NB4 (cell line): ENCODE measurements around the gene LCMT1.

Source experiments
- POLR2A ChIP-seq: IDR thresholded peaks from 2 replicates; pipeline ENCODE4 v1.6.1; 2011; ENCODE audit warnings: mild to moderate bottlenecking; ENCODE audit not compliant: insufficient read length; ENCODE audit errors: extremely low read depth
- TF ChIP-seq, protein P1 (sequence below): IDR thresholded peaks from one replicate; pipeline ENCODE4 v1.5.1; 2012; ENCODE audit warnings: low read depth, low read length

- TF ChIP-seq, protein P1, sequence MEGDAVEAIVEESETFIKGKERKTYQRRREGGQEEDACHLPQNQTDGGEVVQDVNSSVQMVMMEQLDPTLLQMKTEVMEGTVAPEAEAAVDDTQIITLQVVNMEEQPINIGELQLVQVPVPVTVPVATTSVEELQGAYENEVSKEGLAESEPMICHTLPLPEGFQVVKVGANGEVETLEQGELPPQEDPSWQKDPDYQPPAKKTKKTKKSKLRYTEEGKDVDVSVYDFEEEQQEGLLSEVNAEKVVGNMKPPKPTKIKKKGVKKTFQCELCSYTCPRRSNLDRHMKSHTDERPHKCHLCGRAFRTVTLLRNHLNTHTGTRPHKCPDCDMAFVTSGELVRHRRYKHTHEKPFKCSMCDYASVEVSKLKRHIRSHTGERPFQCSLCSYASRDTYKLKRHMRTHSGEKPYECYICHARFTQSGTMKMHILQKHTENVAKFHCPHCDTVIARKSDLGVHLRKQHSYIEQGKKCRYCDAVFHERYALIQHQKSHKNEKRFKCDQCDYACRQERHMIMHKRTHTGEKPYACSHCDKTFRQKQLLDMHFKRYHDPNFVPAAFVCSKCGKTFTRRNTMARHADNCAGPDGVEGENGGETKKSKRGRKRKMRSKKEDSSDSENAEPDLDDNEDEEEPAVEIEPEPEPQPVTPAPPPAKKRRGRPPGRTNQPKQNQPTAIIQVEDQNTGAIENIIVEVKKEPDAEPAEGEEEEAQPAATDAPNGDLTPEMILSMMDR: no peak
- TF ChIP-seq POLR2A: no peak
Observed at GRCh38 chr16:25066426-25066746, 45.2 kb upstream of the LCMT1 start.
